Activated CD8-positive, alpha-beta T cell treated with anti-CD3 and anti-CD28 coated beads, Interleukin-2, amount 10 ng/mL, durations not matched to agents 7 days and 5 days (primary cell): ENCODE results near the gene LUZP4. TPM values are rescaled to one million over a fixed set of nuclear protein-coding genes. Genes with fewer than 3 reads are reported as not detected.
"Not testable (repeated sequence)": the region's sequence is repeated elsewhere in the genome, so short reads cannot be mapped to it uniquely, and the experiment has no call there.

ENCODE experiments used
- ATAC-seq: fragments of 150-1000 bp; cut with Tn5 transposase; one replicate; pipeline ENCODE4 v1.10.0; 2021; ENCODE audit warnings: moderate library complexity
- CTCF ChIA-PET: fragments of 350-600 bp; sonication (Branson Sonifier 250); formaldehyde crosslinking; loops from one replicate; lab custom pipeline; 2021; ENCODE audit warnings: antibody characterized with exemption; lab: Charles Lee
- POLR2A ChIA-PET: fragments of 350-600 bp; sonication (Branson Sonifier 250); formaldehyde crosslinking; loops from one replicate; lab custom pipeline; 2021; ENCODE audit warnings: antibody characterized with exemption; lab: Charles Lee
- DNase-seq: peaks from one replicate; pipeline ENCODE4 v3.0.0-alpha.2; 2020
- H3K27ac Mint-ChIP-seq: one replicate; pipeline ENCODE4 v1.8.0; 2021; ENCODE audit warnings: mild to moderate bottlenecking, mixed read lengths
- H3K27me3 Mint-ChIP-seq: one replicate; pipeline ENCODE4 v1.8.0; 2021; ENCODE audit warnings: low read depth, mixed read lengths
- H3K36me3 Mint-ChIP-seq: one replicate; pipeline ENCODE4 v1.8.0; 2021; ENCODE audit warnings: low read depth, mixed read lengths
- H3K4me1 Mint-ChIP-seq: one replicate; pipeline ENCODE4 v1.8.0; 2021; ENCODE audit warnings: low read depth, mixed read lengths
- H3K4me3 Mint-ChIP-seq: one replicate; pipeline ENCODE4 v1.8.0; 2021; ENCODE audit warnings: mild to moderate bottlenecking, mixed read lengths
- H3K9me3 Mint-ChIP-seq: one replicate; pipeline ENCODE4 v1.8.0; 2022; ENCODE audit warnings: mixed read lengths; ENCODE audit not compliant: insufficient read depth
- total RNA-seq, 2 experiments: library from RNA; stranded (reverse); gene quantifications; one replicate each; pipeline ENCODE4 v1.2.3, GENCODE V29; 2021

Gene LUZP4
- total RNA-seq, 2 experiments from 2014 or later, result not detected

- ATAC-seq (no peak), DNase-seq (no peak)
- ChIA-PET CTCF (no interaction called here), POLR2A (no interaction called here)
- Mint-ChIP-seq H3K27me3 (no peaks in the 10 kb centered on the region), H3K4me1 (no peaks in the 10 kb centered on the region), H3K9me3 (no peaks in the 10 kb centered on the region), H3K36me3 (no peaks in the 10 kb centered on the region), H3K27ac (no peak overlapping the region), H3K4me3 (no peak overlapping the region)
Measured at GRCh38 chrX:115341421-115341820, 51.9 kb downstream of the LUZP4 start.

- Mint-ChIP-seq H3K9me3 (no peaks in the 10 kb centered on the region), H3K4me1 (no peaks in the 10 kb centered on the region), H3K27ac (no peak overlapping the region), H3K4me3 (no peak overlapping the region), H3K27me3 (no peaks in the 10 kb centered on the region), H3K36me3 (no peaks in the 10 kb centered on the region)
- DNase-seq (no peak), ATAC-seq (no peak)
- CTCF ChIA-PET, result interaction anchor here (2.4 kb wide), 1 partner anchor 14 kb away, joined by 8 read pairs; no protein-coding TSS in a partner anchor
- POLR2A ChIA-PET, result no interaction called here
Measured at GRCh38 chrX:115344885-115345614, 55.5 kb downstream of the LUZP4 start.

- H3K36me3 Mint-ChIP-seq, result no peaks in the 10 kb centered on the region
- no peak overlapping the region for H3K4me3 Mint-ChIP-seq
- POLR2A ChIA-PET, result no interaction called here
- no peaks in the 10 kb centered on the region for H3K4me1 Mint-ChIP-seq
- H3K27me3 Mint-ChIP-seq, result no peaks in the 10 kb centered on the region
- no peaks in the 10 kb centered on the region for H3K9me3 Mint-ChIP-seq
- DNase-seq, result no peak
- H3K27ac Mint-ChIP-seq, result no peak overlapping the region
- CTCF ChIA-PET, result interaction anchor here (2.4 kb wide), 1 partner anchor 15 kb away, joined by 8 read pairs; no protein-coding TSS in a partner anchor
- ATAC-seq, result no peak
Measured at GRCh38 chrX:115345615-115346014, 56.1 kb downstream of the LUZP4 start.

- H3K27me3 Mint-ChIP-seq, CTCF ChIA-PET, DNase-seq, H3K4me3 Mint-ChIP-seq, H3K9me3 Mint-ChIP-seq, ATAC-seq, H3K36me3 Mint-ChIP-seq, POLR2A ChIA-PET, H3K27ac Mint-ChIP-seq, H3K4me1 Mint-ChIP-seq: not testable (repeated sequence)
Measured at GRCh38 chrX:115346738-115347137, 57.2 kb downstream of the LUZP4 start.

GRCh38 chrX:115348446-115349225, 59.1 kb downstream of the LUZP4 start:
- Mint-ChIP-seq H3K4me1 (no peaks in the 10 kb centered on the region), H3K27ac (no peak overlapping the region), H3K27me3 (no peaks in the 10 kb centered on the region), H3K4me3 (no peak overlapping the region), H3K36me3 (no peaks in the 10 kb centered on the region), H3K9me3 (no peaks in the 10 kb centered on the region)
- CTCF ChIA-PET, result no interaction called here
- no peak for DNase-seq
- POLR2A ChIA-PET, result no interaction called here
- no peak for ATAC-seq

- ATAC-seq (no peak), DNase-seq (no peak)
- no peaks in the 10 kb centered on the region for H3K27me3 Mint-ChIP-seq
- no peaks in the 10 kb centered on the region for H3K9me3 Mint-ChIP-seq
- no peaks in the 10 kb centered on the region for H3K36me3 Mint-ChIP-seq
- no peaks in the 10 kb centered on the region for H3K4me1 Mint-ChIP-seq
- no peak overlapping the region for H3K27ac Mint-ChIP-seq
- H3K4me3 Mint-ChIP-seq, result no peak overlapping the region
- ChIA-PET POLR2A (no interaction called here), CTCF (no interaction called here)
Measured at GRCh38 chrX:115350711-115351381, 61.3 kb downstream of the LUZP4 start.

- ChIA-PET CTCF (no interaction called here), POLR2A (no interaction called here)
- Mint-ChIP-seq H3K27me3 (no peaks in the 10 kb centered on the region), H3K4me3 (no peak overlapping the region), H3K36me3 (no peaks in the 10 kb centered on the region), H3K4me1 (no peaks in the 10 kb centered on the region), H3K9me3 (no peaks in the 10 kb centered on the region), H3K27ac (no peak overlapping the region)
- DNase-seq (no peak), ATAC-seq (no peak)
Measured at GRCh38 chrX:115356369-115356768, 66.9 kb downstream of the LUZP4 start.

Other genes starting within 250 kb of the LUZP4 start
- gene RBMXL3, start 100.3 kb upstream of the LUZP4 start, total RNA-seq, result not detected
- not detected for gene LRCH2, start 55.6 kb upstream of the LUZP4 start, total RNA-seq